ENCODE results near the gene SNX14. TPM values are rescaled to one million over a fixed set of nuclear protein-coding genes. Genes with fewer than 3 reads are reported as not detected.

The SNX14 gene
- total RNA-seq, 1 experiment from 2014 or later = 84.8 TPM

DNA sequence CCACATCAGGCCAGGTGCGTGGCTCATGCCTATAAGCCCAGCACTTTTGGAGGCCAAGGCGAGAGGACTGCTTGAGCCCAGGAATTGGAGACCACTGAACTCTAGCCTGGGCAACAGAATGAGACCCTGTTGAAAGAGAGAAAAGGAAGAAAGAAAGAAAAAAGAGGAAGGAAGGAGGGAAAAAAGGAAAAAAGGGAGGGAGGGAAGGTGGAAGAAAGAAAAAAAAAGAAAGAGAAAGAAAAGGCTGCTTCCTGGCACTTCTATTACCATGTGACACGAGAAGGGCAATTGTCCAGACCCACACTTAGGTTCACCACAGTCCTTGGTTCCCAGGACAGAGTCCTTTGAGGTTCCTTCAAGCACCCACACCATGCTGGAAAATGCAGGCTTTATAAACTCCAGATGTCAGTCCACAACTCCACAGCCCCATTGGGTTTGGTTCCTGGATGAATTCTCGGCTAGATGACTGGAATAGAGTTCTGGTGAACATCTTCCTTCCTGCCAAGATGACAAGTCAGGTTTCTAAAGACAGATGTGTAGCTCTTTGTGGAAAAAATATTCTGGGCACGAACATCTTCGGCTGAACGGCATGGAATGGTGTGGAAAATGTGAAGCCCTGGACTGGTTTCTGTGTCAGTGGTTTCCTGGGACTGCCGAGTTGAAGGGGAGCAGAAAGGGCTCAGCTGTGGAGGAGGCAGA, 111.3 kb downstream of the SNX14 start:
- DNase-seq (ENCODE audit: low read depth, low spot score) (no peak), ATAC-seq (peak; percentile 35)
- H3K36me3 ChIP-seq (ENCODE audit: control insufficient read depth in 1 of 2, insufficient read depth in 2 of 2, low read length in 2 of 2) = no peaks in the 10 kb centered on the region
- no peaks in the 10 kb centered on the region for H3K9me3 ChIP-seq (ENCODE audit: control insufficient read depth in 1 of 2, insufficient read depth in 1 of 2, low read depth in 1 of 2, low read length in 2 of 2)
- TF ChIP-seq REST (IDR thresholded peaks at IDR 0.05; ENCODE audit: low read depth) (no peak), SRF (IDR thresholded peaks at IDR 0.05; ENCODE audit: low read depth) (no peak), ELF1 (IDR thresholded peaks at IDR 0.05; ENCODE audit: borderline replicate concordance, low read depth) (no peak), EZH2 (IDR thresholded peaks at IDR 0.05) (no peak), JUND (IDR thresholded peaks at IDR 0.05) (no peak), CTCF (IDR thresholded peaks at IDR 0.05 in 2 of 3, conservative IDR thresholded peaks at IDR 0.05 in 1 of 3; ENCODE audit: borderline replicate concordance in 1 of 3, insufficient read depth in 1 of 3, low read depth in 2 of 3, low read length in 2 of 3) (no peak), RAD21 (IDR thresholded peaks at IDR 0.05; ENCODE audit: low read depth) (no peak), EGR1 (IDR thresholded peaks at IDR 0.05; ENCODE audit: low read depth) (no peak), EZH2phosphoT487 (IDR thresholded peaks at IDR 0.05; ENCODE audit: borderline replicate concordance) (no peak), SP1 (IDR thresholded peaks at IDR 0.05; ENCODE audit: low read depth) (no peak), TCF7L2 (IDR thresholded peaks at IDR 0.05; ENCODE audit: borderline replicate concordance, extremely low read depth, insufficient read depth, insufficient read length) (no peak), SIN3A (IDR thresholded peaks at IDR 0.05; ENCODE audit: low read depth) (no peak)
- TF ChIP-seq, protein P1, sequence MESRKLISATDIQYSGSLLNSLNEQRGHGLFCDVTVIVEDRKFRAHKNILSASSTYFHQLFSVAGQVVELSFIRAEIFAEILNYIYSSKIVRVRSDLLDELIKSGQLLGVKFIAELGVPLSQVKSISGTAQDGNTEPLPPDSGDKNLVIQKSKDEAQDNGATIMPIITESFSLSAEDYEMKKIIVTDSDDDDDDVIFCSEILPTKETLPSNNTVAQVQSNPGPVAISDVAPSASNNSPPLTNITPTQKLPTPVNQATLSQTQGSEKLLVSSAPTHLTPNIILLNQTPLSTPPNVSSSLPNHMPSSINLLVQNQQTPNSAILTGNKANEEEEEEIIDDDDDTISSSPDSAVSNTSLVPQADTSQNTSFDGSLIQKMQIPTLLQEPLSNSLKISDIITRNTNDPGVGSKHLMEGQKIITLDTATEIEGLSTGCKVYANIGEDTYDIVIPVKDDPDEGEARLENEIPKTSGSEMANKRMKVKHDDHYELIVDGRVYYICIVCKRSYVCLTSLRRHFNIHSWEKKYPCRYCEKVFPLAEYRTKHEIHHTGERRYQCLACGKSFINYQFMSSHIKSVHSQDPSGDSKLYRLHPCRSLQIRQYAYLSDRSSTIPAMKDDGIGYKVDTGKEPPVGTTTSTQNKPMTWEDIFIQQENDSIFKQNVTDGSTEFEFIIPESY (IDR thresholded peaks at IDR 0.05; ENCODE audit: extremely low read depth, insufficient replicate concordance, low read length) = no peak
- no peak overlapping the region for H2AFZ ChIP-seq (ENCODE audit: low read depth, low read length, poor library complexity, severe bottlenecking)
- no peaks in the 10 kb centered on the region for H3K79me2 ChIP-seq (ENCODE audit: insufficient read depth, low read length)
- no peaks in the 10 kb centered on the region for H4K20me1 ChIP-seq (ENCODE audit: insufficient read depth)
- no peaks in the 10 kb centered on the region for H3K27me3 ChIP-seq (ENCODE audit: insufficient read depth, low read length)
- RAD21 ChIA-PET (ENCODE audit: low non-redundant PET in 1 of 2, low total read pairs in 2 of 2, uncharacterized antibody in 2 of 2, unreplicated experiment in 2 of 2) = interaction anchor here (0.7 to 1.0 kb wide), 7 partner anchors 18 to 127 kb away, joined by 3 to 7 read pairs (median 4); partner anchors contain the start of gene NT5E (in 1 of the 2)
- no peak overlapping the region for H3K27ac ChIP-seq (ENCODE audit: low read depth, low read length)
- no peaks in the 10 kb centered on the region for H3K9me2 ChIP-seq (ENCODE audit: insufficient read depth)
- POLR2A ChIA-PET = interaction anchor here (0.7 to 1.7 kb wide), 5 partner anchors 18 to 128 kb away, joined by 3 to 7 read pairs (median 3); no protein-coding TSS in a partner anchor
- intact Hi-C loops (cut with micrococcal nuclease) = loop anchor here (2.0 kb wide), 1 partner anchor 32 kb away; the partner anchor contains the start of gene NT5E
- H3K4me2 ChIP-seq (ENCODE audit: low read length) = peak overlapping the region; percentile 7; the same call in 1 of the 2 replicates
- CTCF ChIA-PET = interaction anchor here (0.8 to 3.8 kb wide), 16 partner anchors 9 to 128 kb away, joined by 3 to 47 read pairs (median 6); no protein-coding TSS in a partner anchor
- no peak overlapping the region for H3K4me3 ChIP-seq (replicated peaks in 1 of 2; ENCODE audit: low read depth in 1 of 2, low read length in 2 of 2)
- no peak overlapping the region for H3K9ac ChIP-seq (ENCODE audit: low read length)
- no TSS peak for BruUV-seq (replicated peaks)
- peaks cover 0 to 23% of the 10 kb centered on the region in 2 experiments; a peak in 2 of 4 replicates for H3K4me1 ChIP-seq (ENCODE audit: control insufficient read depth in 1 of 2, insufficient read depth in 2 of 2, low read length in 2 of 2)
